ENCODE measurements around the gene SFI1. TPM values are rescaled to one million over a fixed set of nuclear protein-coding genes. Genes with fewer than 3 reads are reported as not detected.

SFI1 gene
- total and polyA plus RNA-seq, 8 donors: 10.8 to 60.3 (median 16.4) TPM

DNA sequence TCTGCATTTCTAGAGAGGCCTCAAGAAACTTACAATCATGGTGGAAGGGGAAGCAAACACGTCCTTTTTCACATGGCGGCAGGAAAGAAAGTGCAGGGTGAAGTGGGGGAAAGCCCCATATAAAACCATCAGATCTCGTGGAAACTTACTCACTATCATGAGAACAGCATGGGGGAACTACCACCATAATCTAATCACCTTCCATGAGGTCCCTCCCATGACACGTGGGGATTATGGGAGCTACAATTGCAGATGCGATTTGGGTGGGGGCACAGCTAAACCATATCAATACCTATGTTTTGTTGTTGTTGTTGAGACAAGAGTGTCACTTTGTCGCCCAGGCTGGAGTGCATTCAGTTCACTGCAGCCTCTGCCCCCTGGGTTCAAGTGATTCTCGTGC, 29.9 kb downstream of the SFI1 start:
- peaks cover 4 to 12% (median 9%) of the 10 kb centered on the region in 3 donors for H3K4me1 ChIP-seq
- H3K36me3 ChIP-seq: no peaks in the 10 kb centered on the region
- no peak for DNase-seq
- 93 to 94% methylated on average over 7 of the region's 7 CpGs for WGBS, 2 donors
- FAIRE-seq: no peak
- intact Hi-C loops (cut with DNase I): no loop called here
- H3K4me3 ChIP-seq: no peak overlapping the region
- no peaks in the 10 kb centered on the region for H3K9me3 ChIP-seq
- H3K27me3 ChIP-seq: no peaks in the 10 kb centered on the region
- TF ChIP-seq, protein P1, sequence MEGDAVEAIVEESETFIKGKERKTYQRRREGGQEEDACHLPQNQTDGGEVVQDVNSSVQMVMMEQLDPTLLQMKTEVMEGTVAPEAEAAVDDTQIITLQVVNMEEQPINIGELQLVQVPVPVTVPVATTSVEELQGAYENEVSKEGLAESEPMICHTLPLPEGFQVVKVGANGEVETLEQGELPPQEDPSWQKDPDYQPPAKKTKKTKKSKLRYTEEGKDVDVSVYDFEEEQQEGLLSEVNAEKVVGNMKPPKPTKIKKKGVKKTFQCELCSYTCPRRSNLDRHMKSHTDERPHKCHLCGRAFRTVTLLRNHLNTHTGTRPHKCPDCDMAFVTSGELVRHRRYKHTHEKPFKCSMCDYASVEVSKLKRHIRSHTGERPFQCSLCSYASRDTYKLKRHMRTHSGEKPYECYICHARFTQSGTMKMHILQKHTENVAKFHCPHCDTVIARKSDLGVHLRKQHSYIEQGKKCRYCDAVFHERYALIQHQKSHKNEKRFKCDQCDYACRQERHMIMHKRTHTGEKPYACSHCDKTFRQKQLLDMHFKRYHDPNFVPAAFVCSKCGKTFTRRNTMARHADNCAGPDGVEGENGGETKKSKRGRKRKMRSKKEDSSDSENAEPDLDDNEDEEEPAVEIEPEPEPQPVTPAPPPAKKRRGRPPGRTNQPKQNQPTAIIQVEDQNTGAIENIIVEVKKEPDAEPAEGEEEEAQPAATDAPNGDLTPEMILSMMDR (IDR thresholded peaks at IDR 0.05): no peak
- ATAC-seq: no peak
- no peak overlapping the region for H3K27ac ChIP-seq

DNA sequence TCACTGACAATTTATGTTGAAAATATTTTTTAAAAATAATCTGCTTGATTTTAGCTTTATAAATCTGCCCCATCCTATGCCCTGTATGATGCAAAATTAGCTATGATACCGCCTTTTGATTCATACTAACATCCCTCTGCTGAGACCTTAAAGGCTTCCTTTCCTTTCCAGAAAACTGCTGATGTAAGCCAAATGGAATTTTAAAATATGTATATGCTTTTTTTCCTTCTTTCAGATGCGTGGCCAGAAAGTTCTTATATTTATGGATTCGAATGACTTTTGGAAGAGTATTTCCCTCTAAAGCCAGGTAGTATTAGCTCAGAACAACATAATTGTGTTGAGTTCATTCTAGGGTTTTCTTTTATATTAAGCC, 34.5 kb downstream of the SFI1 start:
- H3K9me3 ChIP-seq: no peaks in the 10 kb centered on the region
- peaks cover 4 to 12% (median 9%) of the 10 kb centered on the region in 3 donors for H3K4me1 ChIP-seq
- H3K4me3 ChIP-seq: no peak overlapping the region
- no peaks in the 10 kb centered on the region for H3K27me3 ChIP-seq
- intact Hi-C loops (cut with DNase I): no loop called here
- WGBS, 2 donors: 64 to 78% methylated on average over 3 of the region's 3 CpGs
- ATAC-seq: peak; percentile 25 to 51 (median 44)
- no peak for DNase-seq
- TF ChIP-seq, protein P1 (IDR thresholded peaks at IDR 0.05): no peak
- no peaks in the 10 kb centered on the region for H3K36me3 ChIP-seq
- peak overlapping the region in 3 of 4 donors; percentile 36 to 80 (median 74) for H3K27ac ChIP-seq
- FAIRE-seq: no peak

DNA sequence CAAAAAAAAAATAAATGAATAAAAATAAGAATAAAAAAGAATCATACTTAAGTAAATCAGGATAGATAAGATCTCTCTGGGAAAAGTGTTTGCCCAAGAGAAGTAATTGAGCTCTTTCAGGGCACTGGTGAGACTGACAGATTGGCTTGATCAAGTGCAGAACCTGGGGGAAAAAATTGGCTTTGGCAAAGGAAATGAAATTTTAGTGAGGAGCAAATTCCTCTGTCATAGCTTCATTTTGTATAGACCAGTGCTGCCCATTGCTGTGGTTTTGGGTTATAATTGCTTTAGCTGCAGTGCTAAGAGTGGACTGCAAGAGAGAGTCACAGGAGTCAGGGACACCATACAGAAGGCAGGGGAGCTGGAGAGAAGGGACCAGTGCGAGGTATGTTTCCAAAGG, 35.7 kb downstream of the SFI1 start:
- no peaks in the 10 kb centered on the region for H3K36me3 ChIP-seq
- intact Hi-C loops (cut with DNase I): no loop called here

DNA sequence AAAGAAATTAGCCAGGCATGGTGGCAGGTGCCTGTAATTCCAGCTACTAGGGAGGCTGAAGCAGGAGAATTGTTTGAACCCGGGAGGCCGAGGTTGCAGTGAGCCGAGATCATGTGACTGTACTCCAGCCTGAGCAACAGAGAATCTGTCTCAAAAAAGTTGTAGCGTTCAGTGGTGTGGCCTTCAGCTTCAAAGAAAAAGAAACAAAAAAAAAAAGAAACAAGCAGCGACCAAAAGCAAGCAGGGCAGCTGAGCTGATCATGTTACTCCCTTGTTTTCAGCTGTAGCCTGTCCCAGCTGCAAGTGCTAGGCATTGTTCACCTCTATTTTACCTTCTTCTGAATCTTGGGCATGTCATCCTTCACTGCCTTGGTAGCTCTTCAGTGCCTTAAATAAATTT, 37.0 kb downstream of the SFI1 start:
- H3K27ac ChIP-seq: no peak overlapping the region
- DNase-seq: no peak
- WGBS, 2 donors: 81 to 84% methylated on average over 5 of the region's 5 CpGs
- no peak for ATAC-seq
- no peaks in the 10 kb centered on the region for H3K9me3 ChIP-seq
- TF ChIP-seq, protein P1 (IDR thresholded peaks at IDR 0.05): no peak
- no peaks in the 10 kb centered on the region for H3K27me3 ChIP-seq
- H3K36me3 ChIP-seq: no peaks in the 10 kb centered on the region
- intact Hi-C loops (cut with DNase I): no loop called here
- no peak for FAIRE-seq
- no peak overlapping the region for H3K4me3 ChIP-seq
- H3K4me1 ChIP-seq: peaks cover 4 to 12% (median 9%) of the 10 kb centered on the region in 3 donors

More for the DNA sequence above, 35.7 kb downstream of the SFI1 start:
- TF ChIP-seq, protein P1 (IDR thresholded peaks at IDR 0.05): no peak
- no peaks in the 10 kb centered on the region for H3K9me3 ChIP-seq
- H3K27me3 ChIP-seq: no peaks in the 10 kb centered on the region
- peaks cover 4 to 12% (median 9%) of the 10 kb centered on the region in 3 donors for H3K4me1 ChIP-seq
- WGBS, 2 donors: 94 to 95% methylated on average over 1 of the region's 1 CpG
- H3K27ac ChIP-seq: no peak overlapping the region
- DNase-seq (no peak), ATAC-seq (no peak), FAIRE-seq (no peak)
- H3K4me3 ChIP-seq: no peak overlapping the region

DNA sequence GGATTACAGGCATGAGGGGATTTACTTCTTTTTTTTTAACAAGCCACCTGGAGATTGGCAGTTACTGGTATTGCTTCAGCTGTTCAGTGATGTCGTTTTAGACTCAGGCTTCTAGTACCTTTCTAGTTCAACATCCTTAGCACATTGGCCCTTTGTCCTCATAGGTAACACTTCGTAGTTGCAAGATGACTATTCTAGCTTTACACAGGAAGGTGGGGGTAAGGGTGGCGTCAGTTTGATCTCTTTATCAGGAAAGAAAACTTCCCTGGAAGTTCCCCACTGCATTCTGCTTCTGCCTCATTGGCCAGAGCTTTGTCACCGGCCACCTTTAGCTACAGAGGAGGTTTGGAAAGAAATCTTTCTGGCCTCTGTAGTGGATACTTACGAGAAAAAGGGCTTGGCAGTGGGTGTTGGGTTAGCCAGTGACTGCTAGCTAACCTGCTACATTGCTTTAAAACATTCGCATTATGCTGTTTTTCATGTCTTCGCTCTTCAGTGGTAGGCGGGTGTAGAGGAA, 40.7 kb downstream of the SFI1 start:
- FAIRE-seq: no peak
- Histone ChIP-seq H3K4me3 (no peak overlapping the region), H3K27me3 (no peaks in the 10 kb centered on the region), H3K36me3 (no peaks in the 10 kb centered on the region), H3K27ac (no peak overlapping the region), H3K4me1 (no peaks in the 10 kb centered on the region), H3K9me3 (no peaks in the 10 kb centered on the region)
- WGBS, 2 donors: 82 to 88% methylated on average over 8 of the region's 8 CpGs
- DNase-seq: no peak
- ATAC-seq: peak in 2 of 4 donors; percentile 14 to 73
- TF ChIP-seq, protein P1 (IDR thresholded peaks at IDR 0.05): no peak
- intact Hi-C loops (cut with DNase I): no loop called here

All from pancreas (tissue), 10 donors.